GM19099 (cell line): ENCODE results near the gene CSPG4.

Source experiments
- POLR2A ChIP-seq: IDR thresholded peaks from 3 replicates; pipeline ENCODE4 v1.6.1; 2011; ENCODE audit warnings: low read depth; ENCODE audit not compliant: insufficient read length; ENCODE audit errors: extremely low read depth

The CSPG4 gene

DNA sequence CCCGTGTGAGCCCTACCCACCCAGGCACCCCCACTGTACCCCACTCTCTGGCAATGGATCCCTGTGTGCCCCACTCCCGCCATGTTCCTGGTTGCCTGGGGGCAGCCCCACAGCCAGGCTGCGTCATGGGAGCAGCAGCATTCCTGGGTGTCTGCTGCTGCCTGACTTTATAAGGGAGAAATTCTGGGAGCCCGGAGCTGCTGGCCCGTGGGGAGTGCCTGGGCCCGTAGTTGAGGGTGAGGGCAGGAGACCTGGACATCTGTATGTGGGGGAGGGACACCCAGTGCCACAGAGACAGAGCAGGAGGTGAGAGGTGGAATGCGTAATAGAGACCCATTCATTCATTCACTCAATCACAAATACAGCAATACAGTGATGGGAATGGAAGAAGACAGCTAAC is 15.1 kb downstream of the CSPG4 start:
- TF ChIP-seq POLR2A = no peak

DNA sequence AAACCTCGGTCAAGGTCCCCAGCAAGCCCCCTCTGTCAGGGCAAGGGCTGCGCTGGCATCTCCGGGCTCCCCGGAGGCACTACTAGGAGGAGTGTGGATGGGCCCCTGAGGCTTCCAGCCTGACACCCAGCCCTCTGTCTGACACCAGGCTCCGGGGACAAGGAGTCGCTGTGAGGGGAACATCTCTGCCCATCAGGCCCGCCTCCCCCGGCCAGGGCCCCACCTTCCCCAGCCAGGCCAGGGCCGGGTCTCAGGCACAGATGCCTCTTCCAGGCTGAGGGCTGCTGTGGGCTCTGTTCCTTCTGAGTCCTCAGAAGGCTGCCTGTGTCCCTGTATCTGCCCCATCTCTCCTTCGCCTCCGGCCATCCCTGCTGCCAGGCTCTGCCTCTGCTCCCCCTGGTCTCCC is 15.8 kb downstream of the CSPG4 start:
- TF ChIP-seq POLR2A = no peak

DNA sequence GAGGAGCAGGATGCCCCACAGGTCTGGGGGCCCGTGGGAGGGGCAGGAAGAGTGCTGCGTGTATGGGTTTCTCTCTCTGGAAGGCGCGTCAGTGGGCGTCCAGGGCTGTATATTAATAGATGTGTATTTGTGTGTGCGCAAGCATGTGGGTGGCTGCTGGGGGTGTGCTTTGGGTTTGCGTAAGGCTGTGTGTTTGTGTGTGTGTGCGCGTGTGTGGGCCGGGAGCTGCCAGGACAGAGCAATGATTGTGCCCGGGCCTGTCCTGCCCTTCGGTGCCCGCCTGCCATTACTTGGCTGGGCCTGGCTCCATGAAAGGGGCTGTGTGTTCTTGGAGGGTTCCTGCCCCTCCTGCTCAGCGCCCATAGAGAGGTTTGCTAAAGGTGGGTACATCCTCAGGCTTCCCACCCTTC is 16.3 kb downstream of the CSPG4 start:
- no peak for TF ChIP-seq POLR2A

DNA sequence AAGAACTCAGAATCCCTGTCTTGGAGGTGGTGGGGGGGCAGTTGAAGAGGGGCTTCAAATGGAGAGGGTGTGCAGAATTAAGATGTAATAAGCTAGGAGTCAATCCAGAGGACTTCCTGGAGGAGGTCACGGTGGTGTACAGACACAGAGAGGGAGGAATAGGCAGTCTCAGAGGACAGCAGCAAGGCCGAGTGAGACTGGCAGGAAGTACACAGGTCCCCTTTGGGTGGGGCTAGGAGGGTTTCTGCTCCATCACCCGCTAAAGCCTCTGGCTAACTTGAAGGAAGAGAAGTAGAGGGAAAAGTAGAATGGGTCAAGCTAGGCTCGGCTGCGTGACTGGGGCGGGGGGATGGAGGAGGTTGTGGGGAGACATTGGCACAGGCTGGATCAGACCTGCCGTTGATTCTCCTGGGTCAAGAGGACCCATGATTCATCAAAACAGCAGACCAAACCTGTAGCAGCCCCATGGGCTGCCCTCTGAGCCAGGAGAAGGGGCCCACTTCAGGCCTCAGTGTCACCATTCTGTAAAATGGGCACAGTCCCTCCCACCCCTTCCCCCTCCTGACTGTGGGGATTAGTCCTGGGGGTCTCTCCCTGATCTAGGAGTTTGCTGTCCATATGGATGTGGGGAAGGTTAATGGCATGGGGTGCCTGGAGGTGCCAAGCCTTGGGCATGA is 16.9 kb downstream of the CSPG4 start:
- peak; percentile 4 for TF ChIP-seq POLR2A

DNA sequence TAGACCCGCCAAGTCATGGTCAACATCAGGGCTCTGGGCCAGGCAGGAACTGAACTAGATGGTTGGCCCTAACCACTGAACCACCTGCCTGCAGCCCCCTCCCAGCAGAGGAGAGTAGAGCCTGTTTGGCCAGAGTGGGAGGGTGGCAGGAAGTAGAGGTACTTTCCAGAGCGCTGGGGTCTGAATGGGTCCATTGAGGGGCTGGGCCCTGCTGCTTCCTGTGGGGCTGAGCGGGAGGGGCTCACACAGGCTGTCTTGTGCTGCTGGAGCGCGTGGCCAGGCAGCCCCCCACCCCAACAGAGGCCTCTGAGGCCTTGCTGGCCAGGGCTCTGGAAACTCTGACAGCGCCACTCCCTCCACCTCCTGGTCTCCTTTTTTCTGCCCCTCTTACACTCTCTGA is 17.4 kb downstream of the CSPG4 start:
- TF ChIP-seq POLR2A = peak; percentile 25

DNA sequence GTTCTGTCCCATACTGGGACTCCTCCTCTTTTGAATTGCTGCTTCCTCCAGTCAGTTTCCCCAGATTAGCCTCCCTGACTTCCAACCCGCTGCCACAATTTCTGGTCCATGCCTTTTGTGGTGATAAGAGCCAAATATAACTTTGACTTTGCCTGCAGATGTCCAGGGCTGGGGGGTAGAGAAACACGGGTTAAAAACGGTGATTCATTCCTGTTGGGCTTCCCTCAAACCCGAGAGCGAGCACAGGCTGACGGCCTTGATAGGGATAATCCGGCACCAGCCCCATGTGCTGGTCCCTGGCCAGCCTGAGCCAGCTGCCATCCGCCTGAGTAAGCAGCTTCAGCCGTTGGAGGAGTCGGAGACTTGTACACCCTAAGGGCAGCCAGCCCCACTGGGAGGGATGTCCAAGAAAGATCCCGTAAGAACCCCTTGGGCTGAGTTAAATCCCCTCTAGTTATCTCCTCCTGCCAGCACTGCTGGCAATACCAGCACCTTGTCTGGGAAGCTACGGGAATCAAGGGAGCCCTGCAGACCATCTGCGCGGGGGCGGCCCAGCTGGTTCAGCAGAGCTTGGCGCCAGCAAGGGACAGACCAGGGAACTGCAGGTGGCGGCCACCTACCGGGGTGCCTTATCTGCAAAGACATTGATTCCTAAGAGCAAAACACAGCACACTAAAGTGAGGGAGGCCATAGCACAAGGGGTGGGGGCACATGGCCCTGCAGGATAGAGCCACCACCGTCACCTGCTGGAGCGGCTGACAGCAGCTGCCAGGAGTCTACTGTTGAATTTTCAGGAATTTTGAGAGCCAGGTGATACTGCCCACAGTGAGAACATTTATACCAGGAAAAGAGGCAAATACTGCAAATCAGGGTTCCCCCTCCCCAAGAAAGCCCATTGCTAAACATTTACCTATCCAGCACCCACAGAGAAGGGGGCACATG is 18.1 kb downstream of the CSPG4 start:
- TF ChIP-seq POLR2A = no peak

DNA sequence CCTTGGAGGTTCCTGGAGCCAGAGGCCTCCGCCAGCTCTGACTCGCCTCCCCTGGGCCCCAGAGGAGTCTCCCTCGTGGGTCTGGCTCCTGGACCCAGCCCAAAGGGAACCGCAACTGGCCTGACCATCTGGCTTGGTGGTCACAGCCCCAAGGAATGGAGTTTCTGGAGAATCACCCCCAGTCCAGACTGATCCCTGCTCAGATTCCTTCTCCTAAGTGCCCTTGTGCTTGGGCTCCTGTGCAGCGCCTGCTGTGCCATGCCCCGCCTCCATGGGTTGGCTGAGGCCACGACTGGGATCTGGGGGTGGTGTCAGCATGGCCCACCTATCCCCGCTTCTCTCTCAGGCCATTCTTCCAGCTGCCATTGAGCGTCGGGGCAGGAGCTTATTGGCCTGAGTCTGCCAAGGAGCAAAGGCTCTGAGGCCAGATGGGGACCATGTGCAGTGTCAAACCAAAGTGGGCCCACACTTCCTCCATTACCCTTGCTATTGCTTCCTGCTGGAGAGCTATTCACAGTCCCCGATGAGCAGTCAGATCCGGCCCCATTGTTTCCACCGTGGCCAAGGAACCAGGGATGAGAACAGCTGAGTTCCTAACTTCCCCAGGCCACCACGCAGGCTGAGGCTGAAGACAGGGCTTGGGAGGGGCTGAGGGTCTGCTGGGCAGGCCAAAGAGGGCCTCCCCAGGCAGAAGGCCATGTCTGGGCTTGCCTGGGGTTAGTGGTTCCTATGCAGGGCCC is 19.0 kb downstream of the CSPG4 start:
- no peak for TF ChIP-seq POLR2A

DNA sequence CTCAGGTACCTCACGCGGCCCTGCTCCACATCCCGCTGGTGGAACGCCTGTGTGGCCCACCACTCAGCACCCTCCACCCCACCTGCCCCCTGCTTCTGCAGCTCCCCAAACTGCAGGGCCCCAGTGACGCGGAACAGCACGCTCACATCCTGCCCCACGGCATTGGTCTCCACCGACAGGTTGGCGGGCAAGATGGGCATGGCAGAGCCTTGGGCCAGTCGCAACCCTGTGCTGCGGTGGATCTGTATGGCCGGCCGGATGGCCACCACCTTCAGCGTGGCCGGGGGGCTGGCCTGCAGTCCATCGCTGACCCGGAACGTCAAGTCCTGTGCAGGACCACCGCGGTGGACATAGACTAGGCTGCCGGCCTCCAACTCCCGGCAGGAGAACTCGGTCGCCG is 23.8 kb downstream of the CSPG4 start:
- no peak for TF ChIP-seq POLR2A

DNA sequence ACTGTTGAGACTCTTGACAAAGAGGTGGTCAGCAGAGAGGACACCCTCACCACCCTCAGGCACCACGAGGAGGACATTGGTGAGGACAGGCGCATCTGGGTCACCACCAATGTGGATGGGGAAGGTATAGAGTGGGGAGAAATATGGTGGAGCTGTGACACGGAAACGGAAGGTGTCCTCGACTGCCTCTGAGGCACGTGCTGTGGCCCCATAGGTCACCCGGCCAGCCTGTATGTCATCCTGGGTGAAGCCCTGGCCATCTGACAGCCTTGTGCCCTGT is 24.4 kb downstream of the CSPG4 start:
- no peak for TF ChIP-seq POLR2A

DNA sequence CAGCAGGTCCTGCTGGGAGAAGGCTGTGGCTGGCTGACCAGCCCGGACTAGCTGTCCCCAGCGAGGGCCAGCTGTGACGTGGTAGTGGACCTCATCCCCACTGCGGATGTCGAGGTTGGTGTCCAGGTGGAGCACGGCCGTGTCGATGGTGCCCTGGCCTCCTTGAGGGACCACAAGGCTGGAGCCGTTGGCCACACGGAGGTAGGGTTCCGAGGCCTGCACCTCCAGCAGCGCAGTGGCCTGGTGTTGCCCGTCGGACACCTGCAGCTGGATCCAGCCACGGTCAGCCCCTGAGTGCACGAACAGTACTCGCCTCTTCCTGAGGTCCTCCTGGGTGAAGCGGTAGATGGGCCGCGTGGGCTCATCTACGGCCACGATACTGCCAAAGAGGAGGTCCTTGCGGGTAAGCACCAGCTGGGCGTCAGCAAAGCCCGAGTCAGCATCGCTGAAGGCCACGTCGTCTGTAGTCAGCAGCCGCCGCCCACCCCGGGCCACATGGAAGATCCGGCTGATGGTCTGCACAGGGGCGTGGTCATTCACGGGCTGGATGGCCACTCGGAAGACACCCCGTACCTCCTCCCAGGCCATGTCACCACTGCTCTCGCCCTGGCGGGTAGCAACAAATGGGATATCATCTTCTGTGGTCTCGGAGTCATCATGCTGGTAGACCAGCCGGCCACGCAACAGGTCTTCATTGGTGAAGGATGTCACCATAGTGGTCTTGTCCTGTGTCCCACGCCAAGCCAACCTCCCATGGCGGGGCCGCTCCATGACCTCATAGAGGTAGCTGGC is 25.0 kb downstream of the CSPG4 start:
- no peak for TF ChIP-seq POLR2A

DNA sequence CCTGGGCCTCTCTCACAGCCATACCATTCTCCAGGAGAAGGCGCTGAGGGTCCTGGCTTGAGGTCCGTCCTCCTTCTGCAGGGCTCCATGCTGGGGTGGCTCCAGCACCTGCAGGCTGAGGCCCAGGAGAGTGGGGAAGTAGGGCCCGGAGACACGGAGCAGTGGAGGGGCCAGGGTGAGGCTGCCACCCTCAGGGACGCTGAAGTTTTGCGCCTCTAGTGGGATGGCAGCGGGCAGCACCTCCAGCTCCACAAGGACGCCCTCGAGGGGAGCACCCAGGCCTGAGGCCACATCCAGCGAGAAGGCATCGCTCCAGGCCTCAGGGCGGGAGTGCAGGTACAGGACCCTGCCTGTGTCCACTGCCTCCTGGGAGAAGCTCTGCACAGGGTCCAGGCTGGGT is 27.5 kb downstream of the CSPG4 start:
- no peak for TF ChIP-seq POLR2A

DNA sequence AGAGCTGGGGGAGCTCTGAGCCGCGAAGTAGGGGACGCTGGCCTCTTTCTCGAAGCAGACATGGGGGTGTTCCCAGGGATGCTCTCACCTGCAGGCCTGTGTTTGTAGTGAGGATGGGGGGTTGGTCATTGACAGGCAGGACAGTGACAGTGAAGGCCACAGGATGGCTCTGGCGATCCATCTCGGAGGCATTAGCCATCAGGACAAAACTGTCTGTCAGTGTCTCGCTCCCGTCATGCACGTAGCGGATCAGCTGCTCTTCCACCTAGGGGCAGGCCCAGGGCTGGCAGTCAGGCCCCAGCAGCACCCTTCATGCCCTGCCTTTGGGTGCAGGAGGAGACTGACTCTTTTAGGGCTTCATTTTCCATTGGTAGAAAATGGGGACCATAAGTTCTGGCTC is 28.0 kb downstream of the CSPG4 start:
- no peak for TF ChIP-seq POLR2A

DNA sequence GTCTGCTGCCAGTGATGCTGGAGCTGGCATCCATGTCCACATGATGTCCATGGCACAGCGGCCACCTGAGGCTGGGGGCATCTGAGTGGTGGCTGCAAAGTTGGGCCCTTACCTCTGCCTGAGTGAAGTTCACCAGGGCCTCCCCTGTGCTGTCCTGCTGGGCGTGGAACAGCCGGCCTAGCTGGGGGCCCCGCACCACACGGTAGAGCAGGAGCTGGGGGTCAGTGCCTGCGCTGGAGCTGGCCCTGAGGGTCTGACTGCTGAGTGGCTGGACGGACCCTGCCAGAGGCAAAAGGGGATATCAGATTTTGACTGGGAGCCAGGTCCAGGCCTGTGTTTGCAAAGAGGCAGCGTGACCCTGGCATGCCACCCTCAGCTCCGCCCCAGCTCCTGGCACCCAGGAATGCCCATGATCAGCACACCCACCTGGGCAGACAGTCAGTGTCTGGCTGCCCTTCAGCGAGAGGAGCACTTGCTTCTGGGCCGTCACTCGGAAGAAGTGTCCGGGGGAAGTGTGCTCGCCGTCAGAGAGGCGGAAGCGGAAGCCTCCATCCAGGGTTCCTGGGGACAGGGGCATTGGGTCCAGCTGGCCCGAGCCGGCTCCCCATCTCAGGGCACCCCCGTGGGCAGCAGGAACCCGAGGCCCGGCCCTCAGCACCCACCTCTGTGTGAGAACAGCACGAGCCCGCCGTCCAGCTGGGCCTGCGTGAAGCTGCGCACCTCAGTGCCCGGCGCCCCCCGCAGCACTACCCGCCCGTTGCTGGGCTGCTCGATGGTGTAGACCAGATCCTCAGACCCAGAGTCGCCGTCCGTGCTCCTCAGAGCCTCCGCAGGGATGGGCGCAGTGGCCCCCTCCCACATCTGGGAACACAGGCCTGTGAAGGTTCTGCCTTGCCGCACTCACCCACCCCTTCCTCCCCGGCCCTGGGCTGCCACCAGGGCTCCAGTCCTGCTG is 30.2 kb downstream of the CSPG4 start:
- no peak for TF ChIP-seq POLR2A
